HepG2 (cell line): Measurements from ENCODE around the gene PHF10. TPM values are rescaled to one million over a fixed set of nuclear protein-coding genes. Genes with fewer than 3 reads are reported as not detected.

Source experiments
- ADNP ChIP-seq: sonication (generic); formaldehyde crosslinking; IDR thresholded peaks from 2 replicates; pipeline ENCODE4 v1.4.0; 2020; ENCODE audit warnings: missing genetic modification reagents
- AKAP8 ChIP-seq: sonication (generic); formaldehyde crosslinking; IDR thresholded peaks from 2 replicates; pipeline ENCODE4 v1.5.1; 2020; ENCODE audit warnings: mild to moderate bottlenecking, missing genetic modification reagents
- DMAP1 ChIP-seq: IDR thresholded peaks from 2 replicates; pipeline ENCODE4 v1.6.1; 2016
- FOXA1 ChIP-seq, 2 experiments: fragments of 450-650 bp in 1 of 2; sonication (generic) in 1 of 2; formaldehyde crosslinking in 1 of 2; IDR thresholded peaks; 2 replicates each; pipeline versions ENCODE4 v1.4.0 to v1.6.1; 2016 to 2020; ENCODE audit warnings: missing genetic modification reagents in 1 of 2
- GABPA ChIP-seq, 2 experiments: IDR thresholded peaks; 2 replicates each; pipeline ENCODE4 v1.6.1; 2011 to 2016; ENCODE audit warnings: low read depth in 2 of 2, low read length in 1 of 2, missing biosample characterization in 1 of 2, missing genetic modification characterization in 1 of 2
- JDP2 ChIP-seq: sonication (generic); formaldehyde crosslinking; IDR thresholded peaks from 2 replicates; pipeline ENCODE4 v1.8.1; 2022; ENCODE audit warnings: missing genetic modification reagents, borderline replicate concordance
- MED8 ChIP-seq: sonication (generic); formaldehyde crosslinking; IDR thresholded peaks from 2 replicates; pipeline ENCODE4 v1.8.1; 2023; ENCODE audit warnings: mild to moderate bottlenecking, missing genetic modification reagents; ENCODE audit not compliant: insufficient replicate concordance
- MLLT10 ChIP-seq: sonication (generic); formaldehyde crosslinking; IDR thresholded peaks from 2 replicates; pipeline ENCODE4 v1.4.0; 2020; ENCODE audit warnings: missing genetic modification reagents
- NAIF1 ChIP-seq: sonication (generic); formaldehyde crosslinking; IDR thresholded peaks from 2 replicates; pipeline ENCODE4 v1.5.0; 2020; ENCODE audit warnings: mild to moderate bottlenecking, missing genetic modification reagents, borderline replicate concordance
- PCBP1 ChIP-seq: fragments of 200-400 bp; formaldehyde crosslinking; IDR thresholded peaks from 2 replicates; pipeline ENCODE4 v1.6.1; 2017; ENCODE audit warnings: mild to moderate bottlenecking, low read depth, low read length, borderline replicate concordance
- RARG ChIP-seq: sonication (generic); formaldehyde crosslinking; IDR thresholded peaks from 2 replicates; pipeline ENCODE4 v1.4.0; 2020; ENCODE audit warnings: low read depth, mild to moderate bottlenecking, missing genetic modification reagents
- RORA ChIP-seq: sonication (generic); formaldehyde crosslinking; IDR thresholded peaks from 2 replicates; pipeline ENCODE4 v1.5.0; 2020; ENCODE audit warnings: mild to moderate bottlenecking, missing genetic modification reagents, moderate library complexity
- TBX2 ChIP-seq: sonication (generic); formaldehyde crosslinking; IDR thresholded peaks from 2 replicates; pipeline ENCODE4 v1.5.0; 2020; ENCODE audit warnings: missing genetic modification reagents, mild to moderate bottlenecking, borderline replicate concordance
- YY1 ChIP-seq: IDR thresholded peaks from 2 replicates; pipeline ENCODE4 v1.6.1; 2011; ENCODE audit warnings: low read length, low read depth, moderate library complexity, mild to moderate bottlenecking; ENCODE audit not compliant: insufficient read depth, insufficient replicate concordance
- ZBTB7B ChIP-seq: sonication (generic); formaldehyde crosslinking; IDR thresholded peaks from 2 replicates; pipeline ENCODE4 v1.4.0; 2020; ENCODE audit warnings: missing genetic modification reagents
- ZIK1 ChIP-seq: sonication (generic); formaldehyde crosslinking; IDR thresholded peaks from 2 replicates; pipeline ENCODE4 v1.5.0; 2020; ENCODE audit warnings: mild to moderate bottlenecking, low read depth, missing genetic modification reagents, borderline replicate concordance
- ZNF230 ChIP-seq: sonication (generic); formaldehyde crosslinking; IDR thresholded peaks from 2 replicates; pipeline ENCODE4 v1.4.0; 2020; ENCODE audit warnings: mild to moderate bottlenecking, missing genetic modification reagents
- ZNF343 ChIP-seq: sonication (generic); formaldehyde crosslinking; IDR thresholded peaks from 2 replicates; pipeline ENCODE4 v1.4.0; 2020; ENCODE audit warnings: mild to moderate bottlenecking, missing genetic modification reagents
- ZNF616 ChIP-seq: sonication (generic); formaldehyde crosslinking; IDR thresholded peaks from 2 replicates; pipeline ENCODE4 v1.5.0; 2020; ENCODE audit warnings: low read depth, mild to moderate bottlenecking, missing genetic modification reagents
- polyA plus RNA-seq, 8 experiments: library from polyadenylated mRNA; depleted of rRNA in 3 of 8; stranded (reverse) in 7 of 8; unstranded in 1 of 8; fragments of >200 nt; fragmentation: Illumina TruSeq in 4 of 8; extraction: Trizol in 4 of 8; gene quantifications; 2 replicates each; pipeline versions ENCODE4 v1.2.1 to v1.2.3, GENCODE V29; 2011 to 2016; ENCODE audit warnings: low read depth in 4 of 8, missing spikeins in 1 of 8, mixed read lengths in 1 of 8; ENCODE audit not compliant: insufficient read depth in 1 of 8
- total RNA-seq, 5 experiments: library from RNA; depleted of rRNA; stranded (reverse); fragments of >200 nt; fragmentation: Illumina TruSeq; extraction: Trizol; gene quantifications; 2 replicates each; pipeline ENCODE4 v1.2.3, GENCODE V29; 2016; ENCODE audit warnings: low read depth in 1 of 5
- TF ChIP-seq, protein P1 (sequence below): sonication (generic); formaldehyde crosslinking; IDR thresholded peaks from 2 replicates; pipeline ENCODE4 v1.5.1; 2020; ENCODE audit warnings: missing genetic modification reagents, mild to moderate bottlenecking, borderline replicate concordance
- TF ChIP-seq, protein P2 (sequence below): sonication (generic); formaldehyde crosslinking; IDR thresholded peaks from 2 replicates; pipeline ENCODE4 v1.5.1; 2020; ENCODE audit warnings: missing genetic modification reagents, mild to moderate bottlenecking, borderline replicate concordance
- TF ChIP-seq, protein P3 (sequence below): IDR thresholded peaks from 2 replicates; pipeline ENCODE4 v1.6.1; 2016; ENCODE audit warnings: missing biosample characterization, missing genetic modification reagents, low read depth

Gene PHF10
- total and polyA plus RNA-seq, 2 of the 13 experiments (the other 11 are each of a cell fraction or from before 2014, with no cell fraction given): 42.1 to 84.1 TPM

DNA sequence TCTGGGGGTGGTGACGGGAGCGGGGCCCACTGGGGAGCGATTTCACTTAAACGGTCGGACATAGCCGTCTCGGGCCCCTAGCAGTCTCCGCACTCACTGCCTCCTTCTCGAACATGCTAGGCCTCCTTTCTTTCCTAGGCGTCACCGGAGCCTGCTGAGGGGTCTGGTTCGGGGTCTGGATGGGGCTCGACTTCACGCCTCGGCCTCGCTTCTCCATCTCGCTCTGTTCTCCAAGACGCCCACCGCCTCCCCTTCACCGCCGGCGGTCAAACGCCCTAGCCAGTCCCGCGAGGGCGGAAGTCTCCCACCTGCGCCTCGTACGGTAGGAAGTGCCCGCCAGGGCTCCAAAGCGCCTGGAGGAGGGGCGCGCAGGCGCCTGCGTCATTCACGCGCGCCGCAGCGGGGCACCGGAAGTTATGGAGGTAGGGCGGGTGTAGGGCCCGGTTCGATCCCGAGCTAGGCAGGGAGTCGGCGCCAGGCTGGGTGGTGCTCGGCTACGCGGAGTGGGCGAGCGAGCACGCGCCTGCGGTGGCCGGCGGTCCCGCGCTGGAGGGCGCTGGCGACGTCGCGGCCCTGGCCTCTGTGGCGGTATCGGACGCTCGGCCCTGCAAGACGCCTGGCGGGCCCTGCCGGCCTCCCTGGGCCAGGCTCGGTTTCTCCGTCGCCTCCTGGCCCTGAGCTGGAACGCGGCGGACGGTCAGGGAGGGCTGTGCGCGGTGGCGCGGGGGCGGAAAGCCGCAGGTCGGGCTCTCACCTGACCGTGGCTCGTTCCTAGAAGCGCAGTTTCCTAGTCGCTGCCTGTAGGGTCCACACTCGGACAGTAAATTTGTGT, 27.2 kb upstream of the PHF10 start, which contains the start of the genes DYNLT2 and ERMARD (continued):
- TF ChIP-seq, protein P1, sequence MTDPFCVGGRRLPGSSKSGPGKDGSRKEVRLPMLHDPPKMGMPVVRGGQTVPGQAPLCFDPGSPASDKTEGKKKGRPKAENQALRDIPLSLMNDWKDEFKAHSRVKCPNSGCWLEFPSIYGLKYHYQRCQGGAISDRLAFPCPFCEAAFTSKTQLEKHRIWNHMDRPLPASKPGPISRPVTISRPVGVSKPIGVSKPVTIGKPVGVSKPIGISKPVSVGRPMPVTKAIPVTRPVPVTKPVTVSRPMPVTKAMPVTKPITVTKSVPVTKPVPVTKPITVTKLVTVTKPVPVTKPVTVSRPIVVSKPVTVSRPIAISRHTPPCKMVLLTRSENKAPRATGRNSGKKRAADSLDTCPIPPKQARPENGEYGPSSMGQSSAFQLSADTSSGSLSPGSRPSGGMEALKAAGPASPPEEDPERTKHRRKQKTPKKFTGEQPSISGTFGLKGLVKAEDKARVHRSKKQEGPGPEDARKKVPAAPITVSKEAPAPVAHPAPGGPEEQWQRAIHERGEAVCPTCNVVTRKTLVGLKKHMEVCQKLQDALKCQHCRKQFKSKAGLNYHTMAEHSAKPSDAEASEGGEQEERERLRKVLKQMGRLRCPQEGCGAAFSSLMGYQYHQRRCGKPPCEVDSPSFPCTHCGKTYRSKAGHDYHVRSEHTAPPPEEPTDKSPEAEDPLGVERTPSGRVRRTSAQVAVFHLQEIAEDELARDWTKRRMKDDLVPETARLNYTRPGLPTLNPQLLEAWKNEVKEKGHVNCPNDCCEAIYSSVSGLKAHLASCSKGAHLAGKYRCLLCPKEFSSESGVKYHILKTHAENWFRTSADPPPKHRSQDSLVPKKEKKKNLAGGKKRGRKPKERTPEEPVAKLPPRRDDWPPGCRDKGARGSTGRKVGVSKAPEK (CRISPR knock-in tag): 0 out of 2 replicates have a peak, but pooled peaks have one; percentile 23
- TF ChIP-seq, protein P2, sequence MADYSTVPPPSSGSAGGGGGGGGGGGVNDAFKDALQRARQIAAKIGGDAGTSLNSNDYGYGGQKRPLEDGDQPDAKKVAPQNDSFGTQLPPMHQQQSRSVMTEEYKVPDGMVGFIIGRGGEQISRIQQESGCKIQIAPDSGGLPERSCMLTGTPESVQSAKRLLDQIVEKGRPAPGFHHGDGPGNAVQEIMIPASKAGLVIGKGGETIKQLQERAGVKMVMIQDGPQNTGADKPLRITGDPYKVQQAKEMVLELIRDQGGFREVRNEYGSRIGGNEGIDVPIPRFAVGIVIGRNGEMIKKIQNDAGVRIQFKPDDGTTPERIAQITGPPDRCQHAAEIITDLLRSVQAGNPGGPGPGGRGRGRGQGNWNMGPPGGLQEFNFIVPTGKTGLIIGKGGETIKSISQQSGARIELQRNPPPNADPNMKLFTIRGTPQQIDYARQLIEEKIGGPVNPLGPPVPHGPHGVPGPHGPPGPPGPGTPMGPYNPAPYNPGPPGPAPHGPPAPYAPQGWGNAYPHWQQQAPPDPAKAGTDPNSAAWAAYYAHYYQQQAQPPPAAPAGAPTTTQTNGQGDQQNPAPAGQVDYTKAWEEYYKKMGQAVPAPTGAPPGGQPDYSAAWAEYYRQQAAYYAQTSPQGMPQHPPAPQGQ (CRISPR knock-in tag): 0 out of 2 replicates have a peak, but pooled peaks have one; percentile 46
- peak; percentile 90 for TF ChIP-seq YY1
- TF ChIP-seq ZNF230 (CRISPR knock-in tag): peak; percentile 79; the same call in 1 of the 2 replicates
- TF ChIP-seq, protein P3, sequence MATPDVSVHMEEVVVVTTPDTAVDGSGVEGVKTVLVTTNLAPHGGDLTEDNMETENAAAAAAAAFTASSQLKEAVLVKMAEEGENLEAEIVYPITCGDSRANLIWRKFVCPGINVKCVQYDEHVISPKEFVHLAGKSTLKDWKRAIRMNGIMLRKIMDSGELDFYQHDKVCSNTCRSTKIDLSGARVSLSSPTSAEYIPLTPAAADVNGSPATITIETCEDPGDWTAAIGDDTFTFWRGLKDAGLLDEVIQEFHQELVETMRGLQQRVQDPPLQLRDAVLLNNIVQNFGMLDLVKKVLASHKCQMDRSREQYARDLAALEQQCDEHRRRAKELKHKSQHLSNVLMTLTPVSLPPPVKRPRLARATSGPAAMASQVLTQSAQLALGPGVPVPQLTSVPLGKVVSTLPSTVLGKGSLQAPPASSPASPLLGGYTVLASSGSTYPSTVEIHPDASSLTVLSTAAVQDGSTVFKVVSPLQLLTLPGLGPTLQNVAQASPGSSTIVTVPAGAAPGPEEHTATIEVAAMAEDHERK (CRISPR knock-in tag): peak; percentile 66; the same call in 1 of the 2 replicates
- TF ChIP-seq DMAP1 (CRISPR knock-in tag): peak; percentile 93
- TF ChIP-seq ZNF616 (CRISPR knock-in tag): peak; percentile 92; the same call in 1 of the 2 replicates
- TF ChIP-seq ZNF343 (CRISPR knock-in tag): peak; percentile 96
- peak; percentile 96 for TF ChIP-seq TBX2 (CRISPR knock-in tag)
- TF ChIP-seq ZBTB7B: peak; percentile 93
- TF ChIP-seq MED8: peak; percentile 50
- peak; percentile 93 for TF ChIP-seq GABPA (IDR thresholded peaks at IDR 0.05; ENCODE audit: low read depth, low read length)
- TF ChIP-seq GABPA (CRISPR knock-in tag; IDR thresholded peaks at IDR 0.05; ENCODE audit: low read depth): peak; percentile 95
- no peak for TF ChIP-seq RARG (CRISPR knock-in tag)
- peak; percentile 90; the same call in 1 of the 2 replicates for TF ChIP-seq NAIF1 (CRISPR knock-in tag)
- peak; percentile 99 for TF ChIP-seq ZIK1 (CRISPR knock-in tag)
- TF ChIP-seq MLLT10 (CRISPR knock-in tag): no peak
- TF ChIP-seq RORA (CRISPR knock-in tag): 0 out of 2 replicates have a peak, but pooled peaks have one; percentile 36
- 0 out of 2 replicates have a peak, but pooled peaks have one; percentile 60 for TF ChIP-seq ADNP (CRISPR knock-in tag)
- peak; percentile 88; the same call in 1 of the 2 replicates for TF ChIP-seq PCBP1
- no peak for TF ChIP-seq FOXA1 (IDR thresholded peaks at IDR 0.05)
- peak; percentile 37; the same call in 1 of the 2 replicates for TF ChIP-seq FOXA1 (CRISPR knock-in tag; IDR thresholded peaks at IDR 0.05)
- peak; percentile 18; the same call in 1 of the 2 replicates for TF ChIP-seq JDP2
- peak; percentile 95; the same call in 1 of the 2 replicates for TF ChIP-seq AKAP8
